H1 (cell line): ENCODE data around the gene ASB11. TPM values are rescaled to one million over a fixed set of nuclear protein-coding genes. Genes with fewer than 3 reads are reported as not detected.

Experiments used
- CTCF ChIA-PET: fragments of 300-600 bp; sonication (Branson Sonifier 250); formaldehyde crosslinking; loops from one replicate; lab custom pipeline; 2021; ENCODE audit not compliant: partially characterized antibody; lab: Charles Lee
- POLR2A ChIA-PET: fragments of 300-600 bp; sonication (Branson Sonifier 250); formaldehyde crosslinking; loops from one replicate; lab custom pipeline; 2021; ENCODE audit warnings: inconsistent platforms; ENCODE audit not compliant: partially characterized antibody; lab: Charles Lee
- DNase-seq, 2 experiments: peaks; one replicate each; pipeline versions ENCODE4 v3.0.0 to v3.0.0-alpha.2; 2010 to 2022; ENCODE audit warnings: low spot score in 2 of 2, low read depth in 1 of 2, mixed read lengths in 1 of 2
- FAIRE-seq: peaks from 2 replicates; lab custom pipeline; 2011; peaks lifted over from hg19 to GRCh38; lab: Jason Lieb, UNC
- H2AFZ ChIP-seq: 2 replicates; pipeline ENCODE4 v1.8.1; 2012; ENCODE audit warnings: low read length, inconsistent platforms
- H2AK5ac ChIP-seq: 2 replicates; pipeline ENCODE4 v1.6.1; 2013; ENCODE audit warnings: low read depth, low read length
- H2BK120ac ChIP-seq: replicated peaks from 2 replicates; pipeline ENCODE3; 2013; ENCODE audit warnings: low read depth, low read length, inconsistent platforms
- H2BK12ac ChIP-seq: 2 replicates; pipeline ENCODE4 v1.6.1; 2013; ENCODE audit warnings: low read depth, low read length
- H2BK15ac ChIP-seq: 2 replicates; pipeline ENCODE4 v1.6.1; 2013; ENCODE audit warnings: low read length
- H2BK20ac ChIP-seq: 2 replicates; pipeline ENCODE4 v1.6.1; 2013; ENCODE audit warnings: low read length
- H2BK5ac ChIP-seq: 2 replicates; pipeline ENCODE4 v1.6.1; 2013; ENCODE audit warnings: low read depth, low read length
- H3K14ac ChIP-seq: 2 replicates; pipeline ENCODE4 v1.6.1; 2013; ENCODE audit warnings: inconsistent platforms; ENCODE audit not compliant: insufficient read length
- H3K18ac ChIP-seq: 2 replicates; pipeline ENCODE4 v1.6.1; 2013; ENCODE audit warnings: low read length; ENCODE audit errors: extremely low read depth
- H3K23ac ChIP-seq: 2 replicates; pipeline ENCODE4 v1.6.1; 2013; ENCODE audit warnings: inconsistent platforms; ENCODE audit not compliant: insufficient read length
- H3K23me2 ChIP-seq: 2 replicates; pipeline ENCODE4 v1.6.1; 2013; ENCODE audit warnings: low read depth, low read length
- H3K27ac ChIP-seq: 2 replicates; pipeline ENCODE4 v1.6.1; 2011; ENCODE audit warnings: low read depth, low read length, inconsistent platforms
- H3K27me3 ChIP-seq, 4 experiments: replicated peaks in 1 of 4; 1 replicate in 1 of 4; 2 replicates in 3 of 4; pipeline versions ENCODE4 v1.6.1 to v1.8.1; 2011 to 2013; ENCODE audit warnings: low read length in 3 of 4, mild to moderate bottlenecking in 3 of 4, inconsistent platforms in 2 of 4, mixed read lengths in 2 of 4, moderate library complexity in 1 of 4; ENCODE audit not compliant: control insufficient read depth in 3 of 4, insufficient read depth in 3 of 4; ENCODE audit errors: extremely low read depth in 1 of 4
- H3K36me3 ChIP-seq, 4 experiments: 2 replicates each; pipeline versions ENCODE4 v1.6.1 to v1.8.1; 2011 to 2013; ENCODE audit warnings: mild to moderate bottlenecking in 4 of 4, low read length in 3 of 4, moderate library complexity in 2 of 4, control low read depth in 1 of 4, inconsistent platforms in 1 of 4; ENCODE audit not compliant: insufficient read depth in 4 of 4, control insufficient read depth in 2 of 4
- H3K4ac ChIP-seq: replicated peaks from 2 replicates; pipeline ENCODE3; 2013; ENCODE audit warnings: low read length, low read depth, mixed read lengths, inconsistent platforms; ENCODE audit not compliant: insufficient read length
- H3K4me1 ChIP-seq, 4 experiments: replicated peaks in 1 of 4; 1 replicate in 1 of 4; 2 replicates in 3 of 4; pipeline versions ENCODE4 v1.6.1 to v1.8.1; 2011 to 2013; ENCODE audit warnings: low read length in 3 of 4, inconsistent platforms in 2 of 4, mixed read lengths in 1 of 4; ENCODE audit not compliant: insufficient read depth in 4 of 4, control insufficient read depth in 3 of 4
- H3K4me2 ChIP-seq, 2 experiments: 2 replicates each; pipeline versions ENCODE4 v1.6.1 to v1.8.1; 2011 to 2013; ENCODE audit warnings: low read depth in 2 of 2, low read length in 2 of 2, control low read depth in 1 of 2, inconsistent platforms in 1 of 2, mild to moderate bottlenecking in 1 of 2; ENCODE audit not compliant: insufficient read depth in 1 of 2
- H3K4me3 ChIP-seq, 4 experiments: fragments of 200-600, 300-600 bp in 1 of 4; sonication (generic), shearing (Covaris generic), sonication (Bioruptor Twin) in 1 of 4; 2 replicates each; pipeline versions ENCODE4 v1.5.1 to v1.8.1; 2011 to 2016; ENCODE audit warnings: low read length in 4 of 4, low read depth in 3 of 4, control low read depth in 2 of 4, inconsistent platforms in 2 of 4, mild to moderate bottlenecking in 2 of 4, mixed read lengths in 1 of 4, moderate library complexity in 1 of 4; ENCODE audit not compliant: insufficient read depth in 2 of 4; ENCODE audit errors: extremely low read depth in 1 of 4
- H3K56ac ChIP-seq: replicated peaks from 2 replicates; pipeline ENCODE3; 2013; ENCODE audit warnings: low read depth, mild to moderate bottlenecking, mixed read lengths, low read length, inconsistent platforms; ENCODE audit not compliant: insufficient read length
- H3K79me1 ChIP-seq: 2 replicates; pipeline ENCODE4 v1.6.1; 2013; ENCODE audit warnings: low read depth, low read length, control low read depth
- H3K79me2 ChIP-seq, 2 experiments: 2 replicates each; pipeline versions ENCODE4 v1.6.1 to v1.8.1; 2012 to 2013; ENCODE audit warnings: low read length in 2 of 2, mild to moderate bottlenecking in 2 of 2, inconsistent platforms in 1 of 2; ENCODE audit not compliant: insufficient read depth in 2 of 2, control insufficient read depth in 1 of 2
- H3K9ac ChIP-seq, 4 experiments: replicated peaks in 1 of 4; 1 replicate in 1 of 4; 2 replicates in 3 of 4; pipeline versions ENCODE4 v1.6.1 to v1.8.1; 2011 to 2013; ENCODE audit warnings: low read depth in 3 of 4, low read length in 3 of 4, control low read depth in 2 of 4, mild to moderate bottlenecking in 2 of 4, moderate library complexity in 2 of 4, inconsistent platforms in 1 of 4; ENCODE audit errors: extremely low read depth in 1 of 4
- H3K9me3 ChIP-seq, 2 experiments: 2 replicates each; pipeline versions ENCODE4 v1.6.1 to v1.8.1; 2012 to 2013; ENCODE audit warnings: mild to moderate bottlenecking in 2 of 2, moderate library complexity in 2 of 2, control low read depth in 1 of 2, inconsistent platforms in 1 of 2, low read depth in 1 of 2, low read length in 1 of 2, mixed read lengths in 1 of 2; ENCODE audit not compliant: insufficient read depth in 2 of 2
- H4K20me1 ChIP-seq, 2 experiments: replicated peaks in 1 of 2; 2 replicates each; pipeline versions ENCODE3 to v1.8.1; 2011 to 2013; ENCODE audit warnings: inconsistent platforms in 2 of 2, low read length in 2 of 2, mild to moderate bottlenecking in 1 of 2; ENCODE audit not compliant: insufficient read depth in 2 of 2, control insufficient read depth in 1 of 2
- H4K5ac ChIP-seq: 2 replicates; pipeline ENCODE4 v1.6.1; 2013; ENCODE audit warnings: low read length, low read depth, mixed read lengths, inconsistent platforms; ENCODE audit not compliant: insufficient read length
- H4K8ac ChIP-seq: 2 replicates; pipeline ENCODE4 v1.8.0; 2013; ENCODE audit warnings: mild to moderate bottlenecking, moderate library complexity, low read length, inconsistent platforms; ENCODE audit not compliant: insufficient read depth; ENCODE audit errors: extremely low read depth
- H4K91ac ChIP-seq: replicated peaks from 2 replicates; pipeline ENCODE3; 2013; ENCODE audit warnings: low read length, mixed read lengths, inconsistent platforms; ENCODE audit not compliant: insufficient read length
- PHF8 ChIP-seq: fragments of 200-600 bp; sonication (generic); conservative IDR thresholded peaks from 2 replicates; pipeline ENCODE4 v1.7.1; 2012; ENCODE audit warnings: low read depth, mild to moderate bottlenecking, inconsistent platforms, low read length, moderate library complexity
- SAP30 ChIP-seq: fragments of 300-600 bp; sonication (generic); IDR thresholded peaks from 2 replicates; pipeline ENCODE4 v1.7.1; 2012; ENCODE audit warnings: low read length, moderate library complexity, mild to moderate bottlenecking, inconsistent platforms; ENCODE audit not compliant: insufficient read depth, insufficient replicate concordance
- WGBS, 2 experiments: shearing (Covaris generic) in 1 of 2; methylation state at CpG; one replicate each; pipeline versions ENCODE4 v1.1.6 to v1.1.7; 2013 to 2015; ENCODE audit warnings: low lambda C conversion rate in 2 of 2, mixed read lengths in 2 of 2, inconsistent platforms in 1 of 2, low coverage in 1 of 2, missing lambda C conversion rate in 1 of 2; ENCODE audit not compliant: insufficient replicate concordance in 2 of 2, insufficient coverage in 1 of 2, insufficient read length in 1 of 2; ENCODE audit errors: extremely low coverage in 1 of 2, missing lambda C conversion rate in 1 of 2; 5-methylcytosine and 5-hydroxymethylcytosine counted together
- polyA plus RNA-seq, 7 experiments: library from polyadenylated mRNA; depleted of rRNA in 3 of 7; stranded (reverse) in 5 of 7; unstranded in 2 of 7; fragments of >200 nt in 5 of 7; fragments of 200-250 nt in 2 of 7; gene quantifications; 1 replicate in 5 of 7; 2 replicates in 1 of 7; 4 replicates in 1 of 7; pipeline versions ENCODE4 v1.2.1 to v1.2.3, GENCODE V29; 2011 to 2013; ENCODE audit warnings: missing spikeins in 2 of 7, mixed read lengths in 2 of 7
- total RNA-seq: library from RNA; stranded (reverse); fragmentation: NEBNext Ultra II Directional; extraction: Animal tissue kit (Norgen Biotek cat#: 25700); gene quantifications from 2 replicates; pipeline ENCODE4 v1.2.1, GENCODE V29; 2021

Gene ASB11
- total and polyA plus RNA-seq, 2 of the 8 experiments (the other 6 are each of a cell fraction or from before 2014, with no cell fraction given), result not detected

DNA sequence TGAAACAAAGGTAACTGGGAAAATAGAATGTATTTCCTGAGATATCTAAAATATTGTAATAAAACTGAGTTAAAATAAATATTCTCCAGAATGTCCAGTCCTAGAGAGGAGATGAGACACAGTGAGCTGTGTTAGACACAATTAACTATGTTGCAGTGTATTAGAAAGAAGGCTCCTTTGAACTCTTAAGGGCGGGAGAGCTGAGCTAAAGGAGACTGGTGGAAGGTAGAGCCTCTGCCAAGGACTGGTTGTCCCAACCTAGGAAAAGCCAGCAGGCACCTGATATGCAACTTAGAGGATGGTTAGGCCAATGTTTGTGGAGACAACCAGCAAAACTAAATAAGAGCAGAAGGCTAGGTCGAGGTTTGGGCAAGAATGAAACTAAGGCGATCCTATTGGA, 4.3 kb downstream of the ASB11 start:
- no peaks in the 10 kb centered on the region for H3K79me2 ChIP-seq
- no peak overlapping the region for H2BK120ac ChIP-seq
- TF ChIP-seq SAP30 (no peak), PHF8 (no peak)
- TF ChIP-seq, all 59 proteins: peak for 0
- Histone ChIP-seq H3K79me1 (no peaks in the 10 kb centered on the region), H2BK12ac (no peak overlapping the region), H3K4ac (no peak overlapping the region), H3K36me3 (no peaks in the 10 kb centered on the region), H3K14ac (no peak overlapping the region), H2BK20ac (no peak overlapping the region), H3K23ac (no peak overlapping the region), H4K20me1 (no peaks in the 10 kb centered on the region), H3K56ac (no peak overlapping the region), H4K5ac (no peak overlapping the region), H2AK5ac (no peak overlapping the region), H3K4me3 (no peak overlapping the region), H3K18ac (no peak overlapping the region), H3K4me1 (no peaks in the 10 kb centered on the region), H3K27me3 (no peaks in the 10 kb centered on the region), H2AFZ (no peak overlapping the region), H3K23me2 (no peaks in the 10 kb centered on the region), H3K27ac (no peak overlapping the region), H3K9ac (no peak overlapping the region), H4K91ac (no peak overlapping the region), H3K9me3 (no peaks in the 10 kb centered on the region), H3K4me2 (no peak overlapping the region), H2BK5ac (no peak overlapping the region), H2BK15ac (no peak overlapping the region), H4K8ac (no peak overlapping the region)
- ChIA-PET CTCF (interaction anchor here (0.8 to 1.5 kb wide), 2 partner anchors 9 to 11 kb away, joined by 3 to 7 read pairs; no protein-coding TSS in a partner anchor), POLR2A (no interaction called here)
- DNase-seq (no peak), FAIRE-seq (no peak)
- WGBS, 2 experiments, result 89% methylated on average over 3 of the region's 3 CpGs; no CpG with 5 or more reads in 1 of the 2 experiments
